OCI-LY3 (cell line): ENCODE results near the gene LINGO3.

Source experiments
- H2AFZ ChIP-seq: fragments of 200-600, 300-600 bp; shearing (Covaris generic); 2 replicates; pipeline ENCODE4 v1.6.0; 2014; ENCODE audit warnings: antibody characterized with exemption, low read depth, low read length
- H3K27ac ChIP-seq: fragments of 200-600, 300-600 bp; sonication (generic); 2 replicates; pipeline ENCODE4 v1.5.1; 2014; ENCODE audit warnings: mild to moderate bottlenecking, low read length, moderate library complexity, mixed read lengths
- H3K27me3 ChIP-seq: fragments of 200-600, 300-600 bp; sonication (generic); 2 replicates; pipeline ENCODE4 v1.6.1; 2014; ENCODE audit warnings: low read depth, low read length, mixed read lengths
- H3K36me3 ChIP-seq: fragments of 200-600, 300-600 bp; sonication (generic); replicated peaks from 2 replicates; pipeline ENCODE3; 2014; ENCODE audit warnings: low read depth, low read length, mixed read lengths
- H3K4me1 ChIP-seq: fragments of 300-600, 200-600 bp; sonication (generic); 2 replicates; pipeline ENCODE4 v1.6.1; 2014; ENCODE audit warnings: low read length, mixed read lengths
- H3K4me2 ChIP-seq: fragments of 200-600, 300-600 bp; sonication (generic); 2 replicates; pipeline ENCODE4 v1.6.1; 2014; ENCODE audit warnings: low read length, mixed read lengths
- H3K4me3 ChIP-seq: fragments of 300-600, 200-600 bp; sonication (generic); 2 replicates; pipeline ENCODE4 v1.5.1; 2014; ENCODE audit warnings: antibody characterized with exemption, mild to moderate bottlenecking, low read length, moderate library complexity
- H3K79me2 ChIP-seq: fragments of 300-600, 200-600 bp; shearing (Covaris generic); 2 replicates; pipeline ENCODE4 v1.6.1; 2014; ENCODE audit warnings: mild to moderate bottlenecking, low read length, mixed read lengths
- H3K9ac ChIP-seq: fragments of 300-600, 200-600 bp; shearing (Covaris generic); 2 replicates; pipeline ENCODE4 v1.6.0; 2014; ENCODE audit warnings: mild to moderate bottlenecking, low read length, moderate library complexity
- H3K9me3 ChIP-seq: fragments of 200-600, 300-600 bp; shearing (Covaris generic); 2 replicates; pipeline ENCODE4 v1.6.1; 2014; ENCODE audit warnings: low read length, mixed read lengths; ENCODE audit not compliant: insufficient read depth
- H4K20me1 ChIP-seq: fragments of 200-600, 300-600 bp; sonication (generic); 2 replicates; pipeline ENCODE4 v1.6.1; 2016; ENCODE audit warnings: low read length, mixed read lengths; ENCODE audit not compliant: insufficient read depth
- EZH2phosphoT487 ChIP-seq: fragments of 200-600 bp; shearing (Covaris generic); IDR thresholded peaks from 2 replicates; pipeline ENCODE4 v1.6.1; 2018; ENCODE audit warnings: antibody characterized with exemption, mixed run types, low read depth
- TF ChIP-seq, protein P1 (sequence below): fragments of 200-600, 300-600 bp; sonication (generic); IDR thresholded peaks from 2 replicates; pipeline ENCODE4 v1.5.1; 2014; ENCODE audit warnings: antibody characterized with exemption, low read length, low read depth

The LINGO3 gene

DNA sequence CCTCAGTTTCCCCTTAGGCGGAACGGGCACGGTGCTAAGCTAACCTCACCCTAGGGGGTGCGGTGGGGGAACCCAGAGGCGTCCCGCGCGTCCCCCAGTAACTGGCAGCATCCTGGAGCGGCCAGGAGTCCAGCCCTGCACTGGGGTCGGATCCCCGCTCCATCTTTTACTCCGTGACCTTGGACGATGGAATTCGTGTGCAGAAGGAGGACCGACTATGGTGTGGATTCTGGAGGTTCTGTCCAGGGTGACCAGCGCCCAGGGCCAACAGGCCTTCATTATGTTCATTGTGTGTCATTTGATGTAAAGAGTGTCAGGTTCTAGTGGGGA is 21.2 kb upstream of the LINGO3 start:
- H3K9me3 ChIP-seq: no peaks in the 10 kb centered on the region
- peaks cover 93% of the 10 kb centered on the region for H3K79me2 ChIP-seq
- no peak overlapping the region for H2AFZ ChIP-seq
- H3K36me3 ChIP-seq: peaks cover 20% of the 10 kb centered on the region
- peak overlapping the region; percentile 90 for H3K4me3 ChIP-seq
- H3K27ac ChIP-seq: peak overlapping the region; percentile 29; the same call in 1 of the 2 replicates
- H3K9ac ChIP-seq: peak overlapping the region; percentile 88
- H4K20me1 ChIP-seq: peaks cover 19% of the 10 kb centered on the region
- H3K4me1 ChIP-seq: peaks cover 32% of the 10 kb centered on the region
- peak overlapping the region; percentile 82 for H3K4me2 ChIP-seq
- TF ChIP-seq, protein P1, sequence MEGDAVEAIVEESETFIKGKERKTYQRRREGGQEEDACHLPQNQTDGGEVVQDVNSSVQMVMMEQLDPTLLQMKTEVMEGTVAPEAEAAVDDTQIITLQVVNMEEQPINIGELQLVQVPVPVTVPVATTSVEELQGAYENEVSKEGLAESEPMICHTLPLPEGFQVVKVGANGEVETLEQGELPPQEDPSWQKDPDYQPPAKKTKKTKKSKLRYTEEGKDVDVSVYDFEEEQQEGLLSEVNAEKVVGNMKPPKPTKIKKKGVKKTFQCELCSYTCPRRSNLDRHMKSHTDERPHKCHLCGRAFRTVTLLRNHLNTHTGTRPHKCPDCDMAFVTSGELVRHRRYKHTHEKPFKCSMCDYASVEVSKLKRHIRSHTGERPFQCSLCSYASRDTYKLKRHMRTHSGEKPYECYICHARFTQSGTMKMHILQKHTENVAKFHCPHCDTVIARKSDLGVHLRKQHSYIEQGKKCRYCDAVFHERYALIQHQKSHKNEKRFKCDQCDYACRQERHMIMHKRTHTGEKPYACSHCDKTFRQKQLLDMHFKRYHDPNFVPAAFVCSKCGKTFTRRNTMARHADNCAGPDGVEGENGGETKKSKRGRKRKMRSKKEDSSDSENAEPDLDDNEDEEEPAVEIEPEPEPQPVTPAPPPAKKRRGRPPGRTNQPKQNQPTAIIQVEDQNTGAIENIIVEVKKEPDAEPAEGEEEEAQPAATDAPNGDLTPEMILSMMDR: no peak
- no peak for TF ChIP-seq EZH2phosphoT487
- H3K27me3 ChIP-seq: no peaks in the 10 kb centered on the region

DNA sequence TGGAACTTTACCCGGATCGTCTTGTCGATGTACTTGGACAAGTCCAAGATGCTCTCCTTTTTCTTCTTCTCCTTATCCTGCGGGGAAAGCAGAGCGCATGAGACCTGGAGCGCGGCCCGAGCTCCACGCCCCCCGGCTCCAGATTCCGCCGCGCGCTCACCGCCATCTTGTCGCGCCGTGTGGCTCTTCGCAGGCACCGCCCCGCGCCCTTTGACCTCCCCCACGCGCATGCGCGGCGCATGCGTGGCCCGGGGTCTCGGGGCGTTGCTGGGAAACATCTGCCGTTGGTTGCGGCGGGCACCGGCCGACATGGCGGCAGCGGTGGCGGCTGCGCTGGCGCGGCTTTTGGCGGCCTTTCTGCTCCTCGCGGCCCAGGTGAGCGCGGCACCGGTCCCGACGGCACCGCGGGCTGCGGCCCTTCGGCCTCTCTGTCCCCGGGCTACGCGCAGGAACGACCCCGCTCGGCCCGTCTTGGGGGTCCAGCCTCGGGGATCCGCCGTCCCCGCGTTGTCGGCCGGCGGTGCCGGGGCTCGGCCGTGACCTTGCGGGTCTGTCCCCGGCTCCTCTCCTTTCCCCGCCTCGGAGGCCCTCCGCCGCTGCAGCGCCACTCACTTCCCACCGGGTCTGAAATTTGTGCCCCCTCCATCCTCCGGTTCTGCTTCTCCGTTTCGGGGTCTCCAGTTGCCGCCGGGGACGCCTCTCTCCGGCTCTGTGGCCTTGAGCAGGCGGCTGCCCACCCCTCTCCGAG is 20.6 kb upstream of the LINGO3 start, which contains the start of the genes LSM7 and SPPL2B:
LSM7 (minus strand) TSS at position 186 of the 748 bp plus-strand sequence; CDS start at position 166, 20 bp downstream.
SPPL2B (plus strand) TSS at position 284 of the 748 bp plus-strand sequence; CDS start at position 310, 26 bp downstream.
- TF ChIP-seq, protein P1: no peak
- TF ChIP-seq EZH2phosphoT487: no peak
- Histone ChIP-seq H3K79me2 (peaks cover 88% of the 10 kb centered on the region), H3K9me3 (no peaks in the 10 kb centered on the region), H2AFZ (no peak within 1 kb of the TSS; the same call in 1 of the 2 replicates), H3K4me2 (peak within 1 kb of the TSS; percentile 82), H3K9ac (peak within 1 kb of the TSS; percentile 88), H3K27me3 (no peaks in the 10 kb centered on the region), H3K4me3 (peak within 1 kb of the TSS; percentile 90), H3K27ac (peak within 1 kb of the TSS; percentile 51), H4K20me1 (peaks cover 16% of the 10 kb centered on the region), H3K36me3 (peaks cover 24% of the 10 kb centered on the region), H3K4me1 (peaks cover 32% of the 10 kb centered on the region)

DNA sequence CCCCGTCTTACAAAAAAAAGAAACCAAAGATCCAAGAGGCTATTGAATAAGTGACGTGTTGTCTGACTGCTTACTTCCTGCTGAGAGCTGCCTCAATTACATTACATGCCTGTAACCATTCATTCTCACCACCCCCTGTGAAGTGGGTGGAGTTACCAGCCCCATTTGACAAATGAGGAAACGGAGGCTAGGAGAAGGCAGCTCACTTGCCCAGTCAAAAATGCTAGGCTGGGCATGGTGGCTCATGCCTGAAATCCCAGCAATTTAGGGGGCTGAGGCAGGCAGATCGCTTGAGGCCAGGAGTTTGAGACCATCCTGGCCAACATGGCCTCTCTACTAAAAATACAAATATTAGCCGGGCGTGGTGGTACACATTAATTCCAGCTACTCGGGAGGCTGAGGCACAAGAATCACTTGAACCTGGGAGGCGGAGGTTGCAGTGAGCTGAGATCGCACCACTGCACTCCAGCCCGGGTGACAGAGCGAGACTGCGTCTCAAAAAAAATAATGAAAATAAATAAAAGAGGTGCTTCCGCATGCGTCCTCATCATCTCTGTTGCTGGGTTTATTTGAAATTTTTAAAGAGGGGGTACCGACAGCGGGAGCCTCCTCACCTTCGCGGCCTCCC is 19.9 kb upstream of the LINGO3 start:
- H3K4me1 ChIP-seq: peaks cover 32% of the 10 kb centered on the region
- no peak overlapping the region for H2AFZ ChIP-seq
- H3K27ac ChIP-seq: peak overlapping the region; percentile 51
- peak overlapping the region; percentile 90 for H3K4me3 ChIP-seq
- H4K20me1 ChIP-seq: peaks cover 12% of the 10 kb centered on the region
- H3K9me3 ChIP-seq: no peaks in the 10 kb centered on the region
- peaks cover 81% of the 10 kb centered on the region for H3K79me2 ChIP-seq
- peak overlapping the region; percentile 81 for H3K4me2 ChIP-seq
- peaks cover 25% of the 10 kb centered on the region for H3K36me3 ChIP-seq
- H3K9ac ChIP-seq: peak overlapping the region; percentile 88
- no peaks in the 10 kb centered on the region for H3K27me3 ChIP-seq
- TF ChIP-seq, protein P1: no peak
- no peak for TF ChIP-seq EZH2phosphoT487

DNA sequence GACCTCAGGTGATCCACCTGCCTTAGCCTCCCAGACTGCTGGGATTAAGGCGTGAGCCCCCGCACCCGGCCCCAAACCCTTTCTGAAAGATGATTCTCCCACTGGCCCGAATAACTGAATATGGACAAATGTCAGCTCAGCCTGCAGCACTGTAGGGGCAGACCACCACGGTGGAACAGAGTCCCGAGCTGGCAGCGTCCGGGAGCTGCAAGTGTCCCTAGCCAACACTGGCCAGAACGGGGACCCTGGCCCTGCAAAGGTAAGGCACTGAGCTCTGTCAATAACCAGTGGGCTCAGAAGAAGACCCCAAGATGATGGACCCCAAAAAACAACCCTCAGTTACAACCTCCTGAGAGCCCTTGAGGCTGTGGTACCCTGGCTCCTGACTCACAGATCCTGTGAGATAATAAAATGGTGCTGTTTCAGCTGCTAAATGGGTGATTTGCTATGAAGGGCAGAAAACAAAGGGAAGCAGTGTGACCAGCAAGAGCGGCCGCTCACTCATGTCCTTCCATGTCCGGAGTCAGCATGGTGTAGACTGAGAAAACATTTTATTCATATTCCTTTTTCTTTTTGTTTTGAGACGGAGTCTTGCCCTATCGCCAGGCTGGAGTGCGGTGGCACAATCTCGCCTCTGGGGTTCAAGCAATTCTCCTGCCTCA is 18.9 kb upstream of the LINGO3 start:
- peaks cover 71% of the 10 kb centered on the region for H3K79me2 ChIP-seq
- H3K27ac ChIP-seq: no peak overlapping the region
- peak overlapping the region; percentile 81 for H3K4me2 ChIP-seq
- H3K4me3 ChIP-seq: 0 out of 2 replicates have a peak overlapping the region, but pooled peaks have one; percentile 90
- peaks cover 26% of the 10 kb centered on the region for H3K36me3 ChIP-seq
- peaks cover 6% of the 10 kb centered on the region; the same call in 1 of the 2 replicates for H4K20me1 ChIP-seq
- no peaks in the 10 kb centered on the region for H3K27me3 ChIP-seq
- H3K4me1 ChIP-seq: peaks cover 22% of the 10 kb centered on the region
- H3K9me3 ChIP-seq: no peaks in the 10 kb centered on the region
- no peak overlapping the region for H3K9ac ChIP-seq
- TF ChIP-seq, protein P1: no peak
- TF ChIP-seq EZH2phosphoT487: no peak
- no peak overlapping the region for H2AFZ ChIP-seq
